ENCODE results near the gene RDM1. TPM values are rescaled to one million over a fixed set of nuclear protein-coding genes. Genes with fewer than 3 reads are reported as not detected.

The RDM1 gene
- total RNA-seq, 1 experiment from 2014 or later = 5.5 TPM

- ChIA-PET CTCF (no interaction called here), POLR2A (no interaction called here)
- no peaks in the 10 kb centered on the region for H3K9me3 ChIP-seq (ENCODE audit: control insufficient read depth, insufficient read depth, low read depth, low read length)
- TF ChIP-seq POLR2AphosphoS5 (IDR thresholded peaks at IDR 0.05; ENCODE audit: low read depth, low read length) (no peak), REST (IDR thresholded peaks at IDR 0.05; ENCODE audit: insufficient read depth in 1 of 2, low read depth in 2 of 2, low read length in 1 of 2) (no peak), SIN3A (IDR thresholded peaks at IDR 0.05; ENCODE audit: borderline replicate concordance, insufficient read depth, low read depth, low read length) (no peak), TCF7L2 (IDR thresholded peaks at IDR 0.05; ENCODE audit: low read depth, low read length) (no peak), CTCF (IDR thresholded peaks at IDR 0.05) (no peak)
- no TSS peak for BruUV-seq (replicated peaks)
- in situ Hi-C loops (cut with HindIII; ENCODE audit: low pct_unique_long_range_greater_than_20kb, low sequenced_read_pairs) = no loop called here
- no peak for DNase-seq (ENCODE audit: low read depth, low spot score)
- intact Hi-C loops (cut with micrococcal nuclease; ENCODE audit: unreplicated experiment) = no loop called here
- no peak overlapping the region for H3K4me3 ChIP-seq (ENCODE audit: low read depth in 2 of 2, low read length in 2 of 2)
- H3K27ac ChIP-seq (ENCODE audit: low read length) = no peak overlapping the region
- no peaks in the 10 kb centered on the region for H3K36me3 ChIP-seq (ENCODE audit: control insufficient read depth, insufficient read depth, low read length)
- H3K4me1 ChIP-seq (ENCODE audit: control insufficient read depth, insufficient read depth, low read length) = peaks cover 7% of the 10 kb centered on the region; the same call in 1 of the 2 replicates
- ATAC-seq = no peak
- H3K27me3 ChIP-seq (ENCODE audit: control insufficient read depth, insufficient read depth, low read length) = no peaks in the 10 kb centered on the region
Measured at GRCh38 chr17:35893751-35894150, 36.8 kb downstream of the RDM1 start.

- CTCF ChIA-PET = interaction anchor here (0.6 kb wide), 1 partner anchor 10 kb away, joined by 3 read pairs; no protein-coding TSS in a partner anchor
- BruUV-seq (replicated peaks) = no TSS peak
- Histone ChIP-seq H3K4me3 (ENCODE audit: low read depth in 2 of 2, low read length in 2 of 2) (no peak overlapping the region), H3K36me3 (ENCODE audit: control insufficient read depth, insufficient read depth, low read length) (no peaks in the 10 kb centered on the region), H3K4me1 (ENCODE audit: control insufficient read depth, insufficient read depth, low read length) (peaks cover 7% of the 10 kb centered on the region; the same call in 1 of the 2 replicates), H3K27ac (ENCODE audit: low read length) (no peak overlapping the region), H3K27me3 (ENCODE audit: control insufficient read depth, insufficient read depth, low read length) (no peaks in the 10 kb centered on the region), H3K9me3 (ENCODE audit: control insufficient read depth, insufficient read depth, low read depth, low read length) (no peaks in the 10 kb centered on the region)
- in situ Hi-C loops (cut with HindIII; ENCODE audit: low pct_unique_long_range_greater_than_20kb, low sequenced_read_pairs) (no loop called here), intact Hi-C loops (cut with micrococcal nuclease; ENCODE audit: unreplicated experiment) (no loop called here)
- ATAC-seq = 0 out of 2 replicates have a peak, but pooled peaks have one; percentile 18
- TF ChIP-seq TCF7L2 (IDR thresholded peaks at IDR 0.05; ENCODE audit: low read depth, low read length) (no peak), POLR2AphosphoS5 (IDR thresholded peaks at IDR 0.05; ENCODE audit: low read depth, low read length) (no peak), SIN3A (IDR thresholded peaks at IDR 0.05; ENCODE audit: borderline replicate concordance, insufficient read depth, low read depth, low read length) (no peak), REST (IDR thresholded peaks at IDR 0.05; ENCODE audit: insufficient read depth in 1 of 2, low read depth in 2 of 2, low read length in 1 of 2) (no peak), CTCF (IDR thresholded peaks at IDR 0.05) (no peak)
- no peak for DNase-seq (ENCODE audit: low read depth, low spot score)
- POLR2A ChIA-PET = no interaction called here
Measured at GRCh38 chr17:35892091-35893035, 38.2 kb downstream of the RDM1 start.
